Liver (tissue), 9 donors: ENCODE data around the gene LSM7. TPM values are rescaled to one million over a fixed set of nuclear protein-coding genes. Genes with fewer than 3 reads are reported as not detected.

Source experiments
- DNase-seq: peaks from one replicate; pipeline ENCODE4 v3.0.0-alpha.2; 2017; ENCODE audit warnings: low spot score
- H3K27ac ChIP-seq, 2 donors: one replicate each; pipeline ENCODE4 v1.7.0; 2013; ENCODE audit warnings: inconsistent platforms in 2 of 2, low read length in 2 of 2, control low read depth in 1 of 2, low read depth in 1 of 2, mild to moderate bottlenecking in 1 of 2
- H3K27me3 ChIP-seq, 4 donors: one replicate each; pipeline versions ENCODE4 v1.6.1 to v1.7.0; 2013; ENCODE audit warnings: low read length in 3 of 4, inconsistent platforms in 1 of 4, mild to moderate bottlenecking in 1 of 4, moderate library complexity in 1 of 4; ENCODE audit not compliant: control insufficient read depth in 4 of 4, insufficient read depth in 4 of 4
- H3K36me3 ChIP-seq, 4 donors: one replicate each; pipeline versions ENCODE4 v1.6.1 to v1.7.0; 2013; ENCODE audit warnings: low read length in 3 of 4, mild to moderate bottlenecking in 3 of 4, low read depth in 1 of 4, moderate library complexity in 1 of 4; ENCODE audit not compliant: control insufficient read depth in 4 of 4, insufficient read depth in 3 of 4
- H3K4me1 ChIP-seq, 4 donors: one replicate each; pipeline versions ENCODE4 v1.6.1 to v1.7.0; 2013; ENCODE audit warnings: low read length in 3 of 4, mild to moderate bottlenecking in 3 of 4, moderate library complexity in 1 of 4; ENCODE audit not compliant: control insufficient read depth in 4 of 4, insufficient read depth in 4 of 4
- H3K4me3 ChIP-seq, 3 donors: one replicate each; pipeline versions ENCODE4 v1.6.1 to v1.7.0; 2013; ENCODE audit warnings: low read length in 3 of 3, control low read depth in 1 of 3, low read depth in 1 of 3, mild to moderate bottlenecking in 1 of 3
- H3K9ac ChIP-seq, 2 donors: one replicate each; pipeline ENCODE4 v1.7.0; 2013; ENCODE audit warnings: low read length in 2 of 2, mild to moderate bottlenecking in 2 of 2, moderate library complexity in 2 of 2, control low read depth in 1 of 2, low read depth in 1 of 2
- H3K9me3 ChIP-seq, 4 donors: one replicate each; pipeline versions ENCODE4 v1.6.1 to v1.7.0; 2013; ENCODE audit warnings: low read length in 3 of 4; ENCODE audit not compliant: control insufficient read depth in 4 of 4
- ATF3 ChIP-seq: IDR thresholded peaks from 2 replicates; pipeline ENCODE4 v1.6.1; 2016; ENCODE audit warnings: antibody characterized with exemption
- EGR1 ChIP-seq, 2 donors: IDR thresholded peaks; 2 replicates each; pipeline ENCODE4 v1.6.1; 2016 to 2018; ENCODE audit warnings: antibody characterized with exemption in 2 of 2, low read depth in 2 of 2
- FOXA1 ChIP-seq: IDR thresholded peaks from 2 replicates; pipeline ENCODE4 v1.6.1; 2016; ENCODE audit warnings: antibody characterized with exemption
- FOXA2 ChIP-seq: IDR thresholded peaks from 2 replicates; pipeline ENCODE4 v1.6.1; 2016; ENCODE audit warnings: antibody characterized with exemption
- GABPA ChIP-seq, 2 donors: IDR thresholded peaks in 1 of 2; conservative IDR thresholded peaks in 1 of 2; 2 replicates each; pipeline ENCODE4 v1.6.1; 2016; ENCODE audit warnings: antibody characterized with exemption in 2 of 2, mild to moderate bottlenecking in 1 of 2, moderate library complexity in 1 of 2
- HNF4A ChIP-seq, 2 donors: conservative IDR thresholded peaks; 2 replicates each; pipeline ENCODE4 v1.6.1; 2016; ENCODE audit warnings: antibody characterized with exemption in 2 of 2, mild to moderate bottlenecking in 2 of 2
- HNF4G ChIP-seq: IDR thresholded peaks from 2 replicates; pipeline ENCODE4 v1.6.1; 2016; ENCODE audit warnings: antibody characterized with exemption
- JUND ChIP-seq, 2 donors: IDR thresholded peaks; 2 replicates each; pipeline ENCODE4 v1.6.1; 2016; ENCODE audit warnings: antibody characterized with exemption in 2 of 2
- MAX ChIP-seq: IDR thresholded peaks from 2 replicates; pipeline ENCODE4 v1.6.1; 2016; ENCODE audit warnings: antibody characterized with exemption
- NR2F2 ChIP-seq: IDR thresholded peaks from 2 replicates; pipeline ENCODE4 v1.6.1; 2016; ENCODE audit warnings: antibody characterized with exemption
- RAD21 ChIP-seq, 2 donors: IDR thresholded peaks; 2 replicates each; pipeline ENCODE4 v1.6.1; 2016; ENCODE audit warnings: antibody characterized with exemption in 2 of 2, mild to moderate bottlenecking in 2 of 2
- RXRA ChIP-seq, 2 donors: IDR thresholded peaks; 2 replicates each; pipeline ENCODE4 v1.6.1; 2017 to 2018; ENCODE audit warnings: antibody characterized with exemption in 2 of 2, mild to moderate bottlenecking in 1 of 2
- SP1 ChIP-seq: IDR thresholded peaks from 2 replicates; pipeline ENCODE4 v1.6.1; 2018; ENCODE audit warnings: antibody characterized with exemption, mild to moderate bottlenecking
- TAF1 ChIP-seq: conservative IDR thresholded peaks from 2 replicates; pipeline ENCODE4 v1.6.1; 2016; ENCODE audit warnings: antibody characterized with exemption, mild to moderate bottlenecking
- YY1 ChIP-seq: IDR thresholded peaks from 2 replicates; pipeline ENCODE4 v1.6.1; 2016; ENCODE audit warnings: antibody characterized with exemption, mild to moderate bottlenecking
- WGBS: extraction: QIAGEN DNeasy Blood & Tissue Kit; methylation state at CpG from one replicate; pipeline ENCODE4 v1.1.7; 2013; 5-methylcytosine and 5-hydroxymethylcytosine counted together
- polyA plus RNA-seq, 2 donors: library from polyadenylated mRNA; stranded (reverse) in 1 of 2; unstranded in 1 of 2; fragments of 200-250 nt in 1 of 2; fragments of >200 nt in 1 of 2; fragmentation: Nextera tagmentation in 1 of 2; extraction: Ambion mirVana in 1 of 2; gene quantifications; one replicate each; pipeline versions ENCODE4 v1.2.1 to v1.2.3, GENCODE V29; 2013 to 2015
- total RNA-seq, 2 donors: library from RNA; depleted of rRNA; stranded (reverse); fragments of >200 nt; gene quantifications; one replicate each; pipeline ENCODE4 v1.2.3, GENCODE V29; 2014
- TF ChIP-seq, protein P1 (sequence below): IDR thresholded peaks from 2 replicates; pipeline ENCODE4 v1.6.1; 2016; ENCODE audit warnings: antibody characterized with exemption
- TF ChIP-seq, protein P2 (sequence below): fragments of 150-350 bp; IDR thresholded peaks from 2 replicates; pipeline ENCODE4 v1.5.1; 2017; ENCODE audit warnings: improper control_type of control experiment, low read depth, low read length; ENCODE audit not compliant: missing input control
- donor health status: healthy.
- donor health status: healthy.
- donor health status: healthy.
- donor health status: healthy.
- donor health status: healthy.

LSM7 gene
- total and polyA plus RNA-seq, 4 donors = 23.6 to 59.9 (median 38.5) TPM

- Histone ChIP-seq H3K27ac (no peak overlapping the region), H3K9me3 (peaks cover 0 to 3% (median under 1%) of the 10 kb centered on the region in 4 donors), H3K36me3 (no peaks in the 10 kb centered on the region), H3K27me3 (peaks cover 0 to 10% (median 0%) of the 10 kb centered on the region in 4 donors), H3K4me1 (no peaks in the 10 kb centered on the region), H3K9ac (no peak overlapping the region), H3K4me3 (no peak overlapping the region)
- TF ChIP-seq GABPA (IDR thresholded peaks at IDR 0.05 in 1 of 2, conservative IDR thresholded peaks at IDR 0.05 in 1 of 2) (no peak), RXRA (IDR thresholded peaks at IDR 0.05) (no peak), JUND (IDR thresholded peaks at IDR 0.05) (no peak), FOXA2 (no peak), TAF1 (no peak), SP1 (no peak)
- TF ChIP-seq, protein P1, sequence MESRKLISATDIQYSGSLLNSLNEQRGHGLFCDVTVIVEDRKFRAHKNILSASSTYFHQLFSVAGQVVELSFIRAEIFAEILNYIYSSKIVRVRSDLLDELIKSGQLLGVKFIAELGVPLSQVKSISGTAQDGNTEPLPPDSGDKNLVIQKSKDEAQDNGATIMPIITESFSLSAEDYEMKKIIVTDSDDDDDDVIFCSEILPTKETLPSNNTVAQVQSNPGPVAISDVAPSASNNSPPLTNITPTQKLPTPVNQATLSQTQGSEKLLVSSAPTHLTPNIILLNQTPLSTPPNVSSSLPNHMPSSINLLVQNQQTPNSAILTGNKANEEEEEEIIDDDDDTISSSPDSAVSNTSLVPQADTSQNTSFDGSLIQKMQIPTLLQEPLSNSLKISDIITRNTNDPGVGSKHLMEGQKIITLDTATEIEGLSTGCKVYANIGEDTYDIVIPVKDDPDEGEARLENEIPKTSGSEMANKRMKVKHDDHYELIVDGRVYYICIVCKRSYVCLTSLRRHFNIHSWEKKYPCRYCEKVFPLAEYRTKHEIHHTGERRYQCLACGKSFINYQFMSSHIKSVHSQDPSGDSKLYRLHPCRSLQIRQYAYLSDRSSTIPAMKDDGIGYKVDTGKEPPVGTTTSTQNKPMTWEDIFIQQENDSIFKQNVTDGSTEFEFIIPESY = no peak
- 75% methylated on average over 10 of the region's 10 CpGs for WGBS
- DNase-seq = no peak
Measured at GRCh38 chr19:2365201-2365970, 37.0 kb upstream of the LSM7 start.

- Histone ChIP-seq H3K9ac (no peak overlapping the region), H3K36me3 (no peaks in the 10 kb centered on the region), H3K4me1 (no peaks in the 10 kb centered on the region), H3K4me3 (no peak overlapping the region), H3K27ac (no peak overlapping the region), H3K27me3 (peaks cover 0 to 10% (median 0%) of the 10 kb centered on the region in 4 donors), H3K9me3 (no peaks in the 10 kb centered on the region)
- WGBS = 79% methylated on average over 17 of the region's 17 CpGs
- no peak for DNase-seq
- TF ChIP-seq EGR1 (IDR thresholded peaks at IDR 0.05; ENCODE audit: low read depth in 2 of 2) (no peak), GABPA (IDR thresholded peaks at IDR 0.05 in 1 of 2, conservative IDR thresholded peaks at IDR 0.05 in 1 of 2) (no peak), HNF4A (conservative IDR thresholded peaks at IDR 0.05) (no peak), ATF3 (no peak)
- TF ChIP-seq, protein P2, sequence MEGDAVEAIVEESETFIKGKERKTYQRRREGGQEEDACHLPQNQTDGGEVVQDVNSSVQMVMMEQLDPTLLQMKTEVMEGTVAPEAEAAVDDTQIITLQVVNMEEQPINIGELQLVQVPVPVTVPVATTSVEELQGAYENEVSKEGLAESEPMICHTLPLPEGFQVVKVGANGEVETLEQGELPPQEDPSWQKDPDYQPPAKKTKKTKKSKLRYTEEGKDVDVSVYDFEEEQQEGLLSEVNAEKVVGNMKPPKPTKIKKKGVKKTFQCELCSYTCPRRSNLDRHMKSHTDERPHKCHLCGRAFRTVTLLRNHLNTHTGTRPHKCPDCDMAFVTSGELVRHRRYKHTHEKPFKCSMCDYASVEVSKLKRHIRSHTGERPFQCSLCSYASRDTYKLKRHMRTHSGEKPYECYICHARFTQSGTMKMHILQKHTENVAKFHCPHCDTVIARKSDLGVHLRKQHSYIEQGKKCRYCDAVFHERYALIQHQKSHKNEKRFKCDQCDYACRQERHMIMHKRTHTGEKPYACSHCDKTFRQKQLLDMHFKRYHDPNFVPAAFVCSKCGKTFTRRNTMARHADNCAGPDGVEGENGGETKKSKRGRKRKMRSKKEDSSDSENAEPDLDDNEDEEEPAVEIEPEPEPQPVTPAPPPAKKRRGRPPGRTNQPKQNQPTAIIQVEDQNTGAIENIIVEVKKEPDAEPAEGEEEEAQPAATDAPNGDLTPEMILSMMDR = no peak
Measured at GRCh38 chr19:2363419-2363818, 35.0 kb upstream of the LSM7 start.

- H3K4me3 ChIP-seq = no peak overlapping the region
- H3K27me3 ChIP-seq = peaks cover 0 to 10% (median 0%) of the 10 kb centered on the region in 4 donors
- no peak for DNase-seq
- 86% methylated on average over 15 of the region's 15 CpGs for WGBS
- no peaks in the 10 kb centered on the region for H3K9me3 ChIP-seq
- no peak overlapping the region for H3K9ac ChIP-seq
- no peak overlapping the region for H3K27ac ChIP-seq
- no peaks in the 10 kb centered on the region for H3K4me1 ChIP-seq
- H3K36me3 ChIP-seq = no peaks in the 10 kb centered on the region
- TF ChIP-seq FOXA1 (no peak), SP1 (no peak), ATF3 (no peak), YY1 (no peak), JUND (IDR thresholded peaks at IDR 0.05) (no peak), RAD21 (IDR thresholded peaks at IDR 0.05) (no peak), HNF4G (no peak), NR2F2 (no peak), TAF1 (no peak), FOXA2 (no peak), EGR1 (IDR thresholded peaks at IDR 0.05; ENCODE audit: low read depth in 2 of 2) (no peak), MAX (no peak), HNF4A (conservative IDR thresholded peaks at IDR 0.05) (no peak)
- TF ChIP-seq, protein P2 = no peak
- TF ChIP-seq, protein P1 = no peak
Measured at GRCh38 chr19:2362970-2363300, 34.5 kb upstream of the LSM7 start.
